ENCODE measurements around the gene DIS3L2. TPM values are rescaled to one million over a fixed set of nuclear protein-coding genes. Genes with fewer than 3 reads are reported as not detected.
A peak's percentile ranks its signal among the peaks of the same experiment; 100 is the strongest.
"Not testable (repeated sequence)": the region's sequence is repeated elsewhere in the genome, so short reads cannot be mapped to it uniquely, and the experiment has no call there.

Gene DIS3L2
- total RNA-seq, 1 donor from 2014 or later, result 46.5 TPM

GRCh38 chr2:231941673-231942072 is 19.8 kb upstream of the DIS3L2 start:
- DNase-seq (ENCODE audit: low spot score) (no peak), ATAC-seq (no peak)
- intact Hi-C loops (cut with DNase I), result no loop called here

GRCh38 chr2:231942180-231942579 is 19.3 kb upstream of the DIS3L2 start:
- no peak for DNase-seq (ENCODE audit: low spot score)
- no peak for ATAC-seq
- intact Hi-C loops (cut with DNase I), result no loop called here

DNA sequence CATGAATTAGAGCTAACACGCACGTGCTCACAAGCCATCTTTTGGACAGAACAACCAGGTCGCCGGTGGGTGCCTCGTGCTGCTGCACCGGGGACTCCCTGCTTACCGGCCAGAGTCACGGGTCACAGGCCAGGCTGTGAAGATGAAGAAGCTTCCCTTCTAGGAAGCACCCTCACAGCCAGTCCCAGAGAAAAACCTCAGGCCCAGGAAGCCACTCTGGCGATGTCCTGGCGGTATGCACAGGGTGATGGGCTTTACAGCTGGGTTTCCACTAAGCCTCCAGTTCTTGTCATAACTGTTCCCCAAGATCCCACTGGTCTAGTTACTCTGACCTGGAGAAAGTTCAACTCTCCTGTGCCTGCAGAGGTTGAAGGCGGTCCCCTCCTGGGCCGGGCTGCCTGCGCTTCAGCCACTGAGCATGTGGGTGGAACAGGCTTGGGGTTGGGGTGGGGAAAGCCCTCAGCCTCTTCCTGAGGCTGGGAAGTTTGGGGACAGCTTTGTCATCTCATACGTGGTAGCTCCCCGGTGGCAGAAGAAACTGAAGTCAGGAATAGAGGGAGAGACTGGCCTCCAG is 15.2 kb upstream of the DIS3L2 start:
- intact Hi-C loops (cut with DNase I), result no loop called here
- ATAC-seq (no peak), DNase-seq (ENCODE audit: low spot score) (no peak)

DNA sequence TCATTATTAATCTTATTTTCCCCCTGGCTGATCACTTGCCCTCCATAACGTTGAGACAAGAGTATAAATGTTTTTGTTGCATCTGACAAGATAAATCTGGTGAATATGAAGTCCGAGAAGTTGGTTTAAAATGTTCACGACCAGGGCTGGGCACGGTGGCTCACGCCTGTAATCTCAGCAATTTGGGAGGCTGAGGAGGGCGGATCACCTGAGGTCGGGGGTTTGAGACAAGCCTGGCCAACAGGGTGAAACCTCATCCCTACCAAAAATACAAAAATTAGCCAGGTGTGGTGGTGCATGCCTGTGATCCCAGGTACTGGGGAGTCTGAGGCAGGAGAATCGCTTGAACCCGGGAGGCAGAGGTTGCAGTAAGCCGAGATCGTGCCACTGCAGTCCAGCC is 14.4 kb upstream of the DIS3L2 start:
- DNase-seq (ENCODE audit: low spot score); ATAC-seq; intact Hi-C loops (cut with DNase I): not testable (repeated sequence)

GRCh38 chr2:231947694-231948093 is 13.8 kb upstream of the DIS3L2 start:
- no peak for ATAC-seq
- DNase-seq (ENCODE audit: low spot score), result no peak
- intact Hi-C loops (cut with DNase I), result no loop called here

DNA sequence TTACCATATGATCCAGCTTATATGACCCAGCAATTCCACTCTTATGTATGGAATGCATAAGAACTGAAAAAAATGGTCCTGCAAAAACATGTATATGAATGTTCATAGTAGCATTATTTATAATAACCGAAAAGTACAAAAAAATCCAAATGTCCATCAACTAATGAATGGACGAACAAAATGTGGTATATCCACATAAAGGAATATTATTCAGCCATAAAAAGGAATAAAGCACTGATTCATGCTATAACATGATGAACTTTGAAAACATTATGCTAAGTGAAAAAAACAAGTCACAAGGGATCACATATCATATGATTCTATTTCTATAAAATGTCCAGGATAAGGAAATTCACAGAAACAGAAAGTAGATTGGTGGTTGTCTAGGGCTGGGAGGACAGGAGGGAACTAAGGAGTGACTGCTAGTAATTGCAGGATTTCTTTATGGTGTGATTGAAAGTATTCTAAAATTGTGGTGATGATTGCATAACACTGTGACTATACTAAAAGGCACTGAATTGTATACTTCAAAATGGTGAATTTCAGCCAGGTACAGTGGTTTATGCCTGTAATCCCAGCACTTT is 10.0 kb upstream of the DIS3L2 start:
- ATAC-seq (no peak), DNase-seq (ENCODE audit: low spot score) (no peak)
- intact Hi-C loops (cut with DNase I), result no loop called here

- intact Hi-C loops (cut with DNase I), result no loop called here
- ATAC-seq (no peak), DNase-seq (ENCODE audit: low spot score) (no peak)
Measured at GRCh38 chr2:231955758-231956472, 5.6 kb upstream of the DIS3L2 start.

DNA sequence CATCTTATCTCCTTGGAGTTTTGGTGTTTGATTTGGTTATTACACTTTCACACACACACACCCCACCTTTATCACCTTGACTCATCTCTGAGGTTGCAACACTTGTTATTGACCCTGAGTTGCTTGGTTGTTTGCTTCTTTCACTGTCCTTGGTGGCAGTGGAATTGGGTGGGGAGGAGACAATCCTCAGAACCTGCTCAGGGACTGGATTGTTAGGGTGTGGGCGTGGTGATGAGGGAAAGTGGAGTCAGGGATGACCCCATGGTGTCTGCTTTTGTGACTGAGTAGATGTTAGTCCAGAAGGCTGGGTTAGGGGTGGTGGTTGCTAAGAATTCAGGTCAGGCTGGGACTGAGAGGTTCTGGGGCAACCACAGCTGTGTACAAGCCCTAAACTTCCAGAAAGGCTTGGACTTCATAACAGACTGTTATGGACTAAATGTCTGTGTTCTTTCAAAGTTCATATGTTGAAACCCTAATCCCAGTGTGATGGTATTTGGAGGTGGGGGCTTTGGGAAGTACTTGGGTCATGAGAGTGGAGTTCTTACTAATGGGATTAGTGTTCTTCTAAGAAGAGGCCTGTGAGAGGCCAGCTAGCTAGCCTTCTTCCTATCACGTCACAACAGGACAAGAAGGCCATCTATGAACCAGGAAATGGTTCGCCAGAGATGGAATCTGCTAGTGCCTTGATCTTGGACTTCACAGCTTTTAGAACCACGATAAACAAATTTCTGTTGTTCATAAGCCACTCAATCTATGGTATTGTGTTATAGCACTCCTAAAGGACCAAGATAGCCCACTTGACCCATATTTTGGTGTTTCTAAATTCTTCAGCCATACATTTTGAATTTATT is 3.4 kb upstream of the DIS3L2 start:
- ATAC-seq, result no peak
- no peak for DNase-seq (ENCODE audit: low spot score)
- intact Hi-C loops (cut with DNase I), result no loop called here

GRCh38 chr2:231960810-231961348 is 634 bp upstream of the DIS3L2 start:
- no peak for ATAC-seq

DNA sequence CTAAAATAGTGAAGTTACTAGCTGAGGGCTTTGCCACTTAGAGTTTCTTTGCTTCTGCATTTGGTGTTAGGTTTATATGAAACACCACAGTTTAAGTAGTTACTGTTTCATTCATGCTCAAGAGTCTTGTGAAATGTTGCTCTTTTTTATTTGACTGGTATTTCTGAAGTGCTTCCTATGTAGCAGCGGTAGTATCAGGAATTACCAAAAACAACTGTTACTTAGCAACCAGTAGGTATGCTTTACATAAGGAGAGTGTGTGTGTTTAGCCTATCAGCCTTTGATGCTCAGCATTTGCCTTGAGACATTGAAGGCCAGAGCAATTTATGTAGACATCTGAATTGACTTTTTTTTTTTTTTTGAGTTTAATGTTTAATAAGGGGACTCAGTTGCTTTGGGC is 3.6 kb downstream of the DIS3L2 start:
- no peak for DNase-seq (ENCODE audit: low spot score)
- no peak for ATAC-seq
- intact Hi-C loops (cut with DNase I), result no loop called here

More at GRCh38 chr2:231960810-231961348, 634 bp upstream of the DIS3L2 start:
- no peak for DNase-seq (ENCODE audit: low spot score)
- intact Hi-C loops (cut with DNase I), result no loop called here

- no peak for ATAC-seq
- DNase-seq (ENCODE audit: low spot score), result no peak
- intact Hi-C loops (cut with DNase I), result no loop called here
Measured at GRCh38 chr2:231966886-231967285, 5.4 kb downstream of the DIS3L2 start.

DNA sequence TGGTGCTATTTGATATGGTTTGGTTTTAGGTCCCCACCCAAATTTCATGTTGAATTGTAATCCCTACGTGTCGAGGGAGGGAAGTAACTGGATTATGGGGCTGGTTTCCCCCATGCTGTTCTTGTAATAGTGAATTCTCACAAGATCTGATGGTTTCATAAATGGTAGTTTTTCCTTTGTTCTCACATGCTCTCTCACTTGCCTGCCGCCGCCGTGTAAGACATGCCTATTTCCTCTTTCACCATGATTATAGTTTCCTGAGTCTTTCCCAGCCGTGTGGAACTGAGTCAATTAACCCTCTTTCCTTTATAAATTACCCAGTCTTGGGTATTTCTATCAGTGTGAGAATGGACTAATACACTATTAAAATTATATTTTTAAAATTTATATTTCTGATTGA is 7.3 kb downstream of the DIS3L2 start:
- no peak for DNase-seq (ENCODE audit: low spot score)
- intact Hi-C loops (cut with DNase I), result no loop called here
- ATAC-seq, result no peak

- ATAC-seq (no peak), DNase-seq (ENCODE audit: low spot score) (no peak)
- intact Hi-C loops (cut with DNase I), result no loop called here
Measured at GRCh38 chr2:231970461-231970860, 8.9 kb downstream of the DIS3L2 start.

- intact Hi-C loops (cut with DNase I), result no loop called here
- DNase-seq (ENCODE audit: low spot score) (no peak), ATAC-seq (no peak)
Measured at GRCh38 chr2:231975001-231975400, 13.5 kb downstream of the DIS3L2 start.

- no peak for DNase-seq (ENCODE audit: low spot score)
- no peak for ATAC-seq
- intact Hi-C loops (cut with DNase I), result no loop called here
Measured at GRCh38 chr2:231977430-231977829, 15.9 kb downstream of the DIS3L2 start.

- no peak for ATAC-seq
- no peak for DNase-seq (ENCODE audit: low spot score)
- intact Hi-C loops (cut with DNase I), result no loop called here
Measured at GRCh38 chr2:231984992-231985391, 23.5 kb downstream of the DIS3L2 start.

GRCh38 chr2:231985823-231986261 is 24.3 kb downstream of the DIS3L2 start:
- DNase-seq (ENCODE audit: low spot score) (no peak), ATAC-seq (no peak)
- intact Hi-C loops (cut with DNase I), result no loop called here

DNA sequence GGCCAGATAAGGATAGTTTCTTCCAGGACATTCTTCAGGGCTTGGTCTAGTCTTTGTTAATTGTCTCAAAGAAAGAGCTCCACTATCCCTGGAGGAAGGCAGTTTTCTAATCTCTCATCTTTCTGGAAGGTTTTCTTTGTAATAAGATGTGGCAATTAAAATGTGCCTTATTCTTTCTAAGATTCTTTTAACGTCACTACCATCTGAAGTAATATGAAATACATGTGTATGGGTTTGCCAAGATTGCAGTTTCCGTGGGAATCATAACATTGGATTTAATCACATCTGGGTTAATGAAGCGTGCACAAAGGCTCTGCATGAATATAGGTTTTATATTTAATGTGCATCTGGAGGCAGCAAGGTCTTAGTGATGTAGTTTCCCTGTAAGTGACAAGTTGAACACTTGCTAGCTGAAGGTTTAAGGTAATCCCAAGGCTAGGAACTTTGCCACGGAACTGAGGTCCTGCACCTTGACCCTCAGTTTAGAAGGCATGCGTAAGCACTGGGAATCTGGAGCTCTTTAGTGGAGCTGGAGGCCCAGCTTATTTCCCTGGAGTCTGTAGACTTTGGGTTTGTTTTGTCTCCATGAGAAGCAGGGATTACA is 25.7 kb downstream of the DIS3L2 start:
- no peak for DNase-seq (ENCODE audit: low spot score)
- peak; percentile 87 for ATAC-seq
- intact Hi-C loops (cut with DNase I), result no loop called here
